Adipocyte (in vitro differentiated cells): ENCODE data around the gene RAB3C.

ENCODE experiments used
- DNase-seq: peaks from one replicate; pipeline ENCODE4 v3.0.0-alpha.2; 2015; ENCODE audit warnings: low read depth
- H3K27me3 ChIP-seq: replicated peaks from 2 replicates; pipeline ENCODE4 v1.7.0; 2013; ENCODE audit warnings: mild to moderate bottlenecking, low read length, moderate library complexity; ENCODE audit not compliant: control insufficient read depth, insufficient read depth
- H3K36me3 ChIP-seq: 2 replicates; pipeline ENCODE4 v1.7.0; 2013; ENCODE audit warnings: low read length, mild to moderate bottlenecking, moderate library complexity; ENCODE audit not compliant: control insufficient read depth, insufficient read depth, severe bottlenecking
- H3K4me1 ChIP-seq: 2 replicates; pipeline ENCODE4 v1.7.0; 2013; ENCODE audit warnings: mild to moderate bottlenecking, low read length, moderate library complexity; ENCODE audit not compliant: control insufficient read depth, insufficient read depth
- H3K4me3 ChIP-seq: 2 replicates; pipeline ENCODE4 v1.7.0; 2013; ENCODE audit warnings: mild to moderate bottlenecking, low read length, moderate library complexity
- H3K9ac ChIP-seq: 2 replicates; pipeline ENCODE4 v1.7.0; 2013; ENCODE audit warnings: mild to moderate bottlenecking, low read length, moderate library complexity
- H3K9me3 ChIP-seq: 2 replicates; pipeline ENCODE4 v1.7.0; 2013; ENCODE audit warnings: mild to moderate bottlenecking, low read length, moderate library complexity; ENCODE audit not compliant: control insufficient read depth

Gene RAB3C

DNA sequence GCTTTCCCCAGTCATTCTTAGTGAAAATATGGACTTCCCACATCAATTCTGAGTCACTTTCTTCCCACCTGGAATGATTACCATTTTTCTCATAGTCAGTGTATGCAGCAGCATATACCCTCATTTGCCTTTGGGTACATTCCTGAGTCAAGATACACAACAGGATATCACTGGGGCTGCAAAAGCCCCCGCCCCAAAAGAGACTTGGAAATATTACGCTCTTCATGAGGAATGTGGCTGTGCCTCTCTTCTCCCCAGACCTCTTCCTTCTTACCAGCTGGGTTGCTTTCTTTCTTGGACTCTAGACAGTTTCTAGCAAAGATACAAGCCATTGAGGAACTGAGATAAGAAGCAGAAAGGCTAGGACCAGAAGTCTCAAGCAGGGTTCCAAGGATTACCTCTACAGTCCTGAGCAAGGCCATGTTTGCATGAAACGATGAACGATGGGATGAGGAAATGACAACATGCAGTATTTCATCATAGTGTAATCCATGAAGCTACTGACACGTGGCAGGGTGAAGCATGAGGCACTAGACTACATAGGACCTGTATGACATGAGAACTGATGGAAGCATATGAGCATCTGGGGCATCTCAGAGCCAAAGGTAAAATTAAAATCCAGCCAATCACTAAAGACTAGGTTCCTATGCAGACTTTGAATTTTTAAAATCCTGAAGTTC lies 218.1 kb downstream of the RAB3C start:
- Histone ChIP-seq H3K9me3 (no peaks in the 10 kb centered on the region), H3K4me1 (peaks cover under 1% of the 10 kb centered on the region), H3K27me3 (peaks cover 8% of the 10 kb centered on the region), H3K36me3 (no peaks in the 10 kb centered on the region), H3K9ac (no peak overlapping the region), H3K4me3 (no peak overlapping the region)
- no peak for DNase-seq

DNA sequence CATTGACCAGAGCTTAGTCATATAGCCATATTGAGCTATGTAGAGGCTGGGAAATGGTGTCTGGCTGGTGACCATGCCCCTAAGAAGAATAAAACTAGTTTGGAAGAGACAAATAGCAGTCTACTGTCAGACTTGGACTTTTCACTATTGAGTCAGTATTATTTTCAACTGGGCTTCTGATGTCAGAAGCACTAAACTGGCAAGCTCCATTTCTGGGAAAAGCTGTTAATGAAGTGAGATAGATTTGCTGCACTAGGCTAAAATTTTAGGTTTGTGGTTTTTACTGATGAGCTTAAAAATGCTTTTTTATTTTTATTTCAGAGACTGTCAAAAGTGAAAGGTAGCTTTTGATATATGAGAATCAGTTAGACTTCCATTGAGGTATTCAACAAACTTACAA lies 220.2 kb downstream of the RAB3C start:
- H3K27me3 ChIP-seq: peaks cover 9% of the 10 kb centered on the region
- DNase-seq: no peak
- H3K9me3 ChIP-seq: no peaks in the 10 kb centered on the region
- H3K9ac ChIP-seq: no peak overlapping the region
- H3K36me3 ChIP-seq: no peaks in the 10 kb centered on the region
- H3K4me3 ChIP-seq: no peak overlapping the region
- H3K4me1 ChIP-seq: no peaks in the 10 kb centered on the region

DNA sequence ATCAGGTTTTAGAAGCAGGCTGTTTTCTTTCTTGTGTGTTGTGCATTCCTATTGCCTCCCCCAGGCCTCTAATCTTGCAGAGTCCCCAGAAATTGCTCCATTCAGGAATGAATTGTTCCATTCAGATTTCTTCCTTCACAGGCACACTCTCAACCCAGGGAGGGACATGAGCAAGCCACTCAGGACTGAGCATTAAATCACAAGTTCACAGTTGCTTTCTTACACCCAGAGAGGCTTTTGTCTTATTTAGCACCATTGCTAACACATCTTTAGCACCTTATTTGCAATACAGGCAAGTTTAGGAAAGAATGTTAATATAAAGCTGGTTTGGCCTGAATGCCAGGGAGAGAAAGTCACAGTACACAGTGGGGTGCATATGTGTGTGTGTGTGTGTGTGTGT lies 221.4 kb downstream of the RAB3C start:
- Histone ChIP-seq H3K9ac (no peak overlapping the region), H3K27me3 (peaks cover 9% of the 10 kb centered on the region), H3K9me3 (no peaks in the 10 kb centered on the region), H3K4me1 (no peaks in the 10 kb centered on the region), H3K36me3 (no peaks in the 10 kb centered on the region), H3K4me3 (no peak overlapping the region)
- no peak for DNase-seq

DNA sequence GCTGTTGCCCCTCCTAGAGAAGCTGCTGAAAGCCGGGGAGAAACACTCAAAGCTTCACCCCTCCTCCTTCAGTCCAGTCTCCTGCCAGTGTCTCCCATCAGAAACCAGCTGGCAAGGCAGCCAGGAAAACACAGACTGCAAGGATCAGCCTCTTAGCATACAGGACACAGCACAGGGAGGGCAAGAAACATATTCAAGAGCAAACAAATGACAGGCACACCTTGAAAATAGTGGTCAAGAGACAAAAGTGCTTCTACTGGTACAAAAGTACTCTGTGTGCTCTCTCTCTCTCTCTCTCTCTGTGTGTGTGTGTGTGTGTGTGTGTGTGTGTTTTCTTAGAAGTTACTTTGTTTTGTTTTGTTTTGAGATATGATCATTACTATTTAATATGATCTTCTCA lies 227.2 kb downstream of the RAB3C start:
- Histone ChIP-seq H3K9me3 (no peaks in the 10 kb centered on the region), H3K4me1 (no peaks in the 10 kb centered on the region), H3K9ac (no peak overlapping the region), H3K4me3 (no peak overlapping the region), H3K27me3 (peaks cover 8% of the 10 kb centered on the region), H3K36me3 (no peaks in the 10 kb centered on the region)
- no peak for DNase-seq

DNA sequence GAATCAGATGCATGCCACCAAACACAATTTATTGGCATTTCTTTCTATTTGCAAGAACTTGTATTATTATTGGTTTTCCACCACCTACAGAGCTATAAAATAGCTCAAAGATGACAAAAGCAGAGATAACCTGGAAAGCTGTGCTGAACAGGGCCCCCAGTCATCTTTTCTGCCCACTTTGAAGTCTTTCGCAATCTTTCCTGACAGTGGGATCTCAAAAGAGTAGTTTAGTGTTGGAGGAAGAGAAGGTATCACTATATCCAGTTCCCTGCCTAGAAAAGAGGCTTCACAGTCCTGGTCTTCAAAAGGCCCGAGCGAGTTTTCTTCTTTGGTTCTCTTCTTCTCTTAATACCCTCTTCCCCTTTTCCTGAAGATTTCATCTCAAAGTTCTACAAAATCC lies 231.0 kb downstream of the RAB3C start:
- no peaks in the 10 kb centered on the region for H3K4me1 ChIP-seq

DNA sequence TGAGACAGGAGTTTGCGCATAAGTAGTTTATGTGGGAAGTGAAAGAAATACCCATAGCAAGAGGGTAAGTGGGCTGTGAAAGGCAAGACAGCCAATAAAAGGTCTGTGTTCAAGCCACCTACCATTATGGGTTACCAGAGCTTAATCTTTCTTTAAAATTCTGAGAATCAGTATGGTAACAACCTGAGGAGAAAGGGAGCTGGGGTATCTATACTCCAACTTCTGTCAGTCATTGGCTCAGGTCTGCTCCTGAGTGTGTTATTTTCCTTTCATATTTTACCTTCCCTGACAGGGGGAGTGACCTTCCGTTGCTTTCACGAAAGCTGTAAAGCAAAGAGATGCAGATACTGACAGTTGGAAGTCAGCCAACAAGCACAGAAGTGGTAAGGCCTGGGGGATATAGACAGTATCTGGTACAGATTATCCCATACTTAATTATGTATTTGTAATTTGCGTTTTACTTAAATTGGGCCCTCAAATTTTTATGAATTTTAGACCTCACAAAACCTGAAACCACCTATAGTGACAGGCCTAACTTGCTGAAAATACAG lies 233.4 kb downstream of the RAB3C start:
- DNase-seq: no peak
- Histone ChIP-seq H3K4me3 (no peak overlapping the region), H3K36me3 (no peaks in the 10 kb centered on the region), H3K27me3 (no peaks in the 10 kb centered on the region), H3K9me3 (no peaks in the 10 kb centered on the region), H3K9ac (no peak overlapping the region), H3K4me1 (no peaks in the 10 kb centered on the region)

More for the DNA sequence above, 231.0 kb downstream of the RAB3C start:
- Histone ChIP-seq H3K36me3 (no peaks in the 10 kb centered on the region), H3K9me3 (no peaks in the 10 kb centered on the region), H3K27me3 (peaks cover 5% of the 10 kb centered on the region), H3K4me3 (no peak overlapping the region), H3K9ac (no peak overlapping the region)
- DNase-seq: no peak

DNA sequence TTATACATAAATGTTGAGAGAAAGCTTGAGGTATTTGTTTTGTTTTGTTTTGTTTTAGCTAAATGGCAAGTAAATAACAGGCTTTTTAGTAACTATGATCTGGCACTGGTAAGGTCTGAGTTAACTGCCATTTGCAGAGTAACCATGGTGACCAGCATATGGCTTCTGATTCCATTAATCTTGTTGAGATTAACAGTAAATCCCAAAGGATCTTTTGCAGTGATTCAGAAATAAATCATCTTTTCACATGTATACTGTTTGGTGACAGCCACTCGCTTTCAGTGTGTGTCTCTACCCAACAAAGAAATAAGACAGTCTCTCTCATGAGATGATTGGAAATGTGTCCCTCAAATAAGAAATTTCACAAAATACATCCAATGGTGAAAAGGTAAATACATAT lies 235.6 kb downstream of the RAB3C start:
- H3K36me3 ChIP-seq: no peaks in the 10 kb centered on the region
- H3K27me3 ChIP-seq: no peaks in the 10 kb centered on the region
- H3K4me3 ChIP-seq: no peak overlapping the region
- no peaks in the 10 kb centered on the region for H3K4me1 ChIP-seq
- H3K9me3 ChIP-seq: no peaks in the 10 kb centered on the region
- no peak for DNase-seq
- H3K9ac ChIP-seq: no peak overlapping the region

DNA sequence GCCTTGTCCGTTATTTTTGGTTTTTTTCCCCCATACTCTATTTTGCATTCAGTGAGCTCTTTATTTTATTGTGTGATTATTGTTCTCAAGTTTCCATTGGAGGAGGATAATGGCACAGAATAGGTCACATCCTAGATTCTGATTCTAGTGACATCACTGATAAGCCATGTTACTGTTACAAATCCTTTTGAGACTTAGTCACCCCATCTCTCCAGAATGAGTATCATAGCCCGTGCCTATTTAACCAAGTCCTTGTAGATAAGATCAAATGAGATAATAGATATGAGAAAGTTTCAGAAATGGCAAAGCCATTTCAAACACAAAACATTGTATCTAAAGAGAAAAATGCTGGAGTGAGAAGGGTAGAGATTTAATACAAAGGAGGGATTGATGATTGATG lies 242.6 kb downstream of the RAB3C start:
- Histone ChIP-seq H3K4me3 (no peak overlapping the region), H3K4me1 (no peaks in the 10 kb centered on the region), H3K36me3 (no peaks in the 10 kb centered on the region), H3K9ac (no peak overlapping the region), H3K9me3 (no peaks in the 10 kb centered on the region), H3K27me3 (no peaks in the 10 kb centered on the region)
- DNase-seq: no peak

DNA sequence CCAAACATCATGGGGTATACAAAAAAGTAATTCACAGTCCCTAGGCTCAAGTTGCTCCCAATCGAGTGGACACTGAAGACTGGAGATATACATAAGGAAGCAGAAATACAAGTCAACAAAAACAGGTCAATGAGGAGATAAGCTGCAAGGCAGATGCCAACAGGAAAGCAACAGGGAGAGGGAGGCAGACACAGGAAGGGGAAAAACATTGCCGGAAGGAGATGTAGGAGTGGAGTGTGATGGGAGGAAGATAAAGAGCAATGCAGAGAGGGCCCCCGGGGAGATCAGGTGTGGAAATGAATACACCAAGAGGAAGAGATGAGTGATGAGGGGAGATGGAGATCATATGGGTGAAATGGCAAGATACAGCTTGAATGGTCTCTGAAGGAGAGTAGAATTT lies 243.0 kb downstream of the RAB3C start:
- H3K9me3 ChIP-seq: no peaks in the 10 kb centered on the region
- H3K27me3 ChIP-seq: no peaks in the 10 kb centered on the region
- H3K36me3 ChIP-seq: no peaks in the 10 kb centered on the region
- no peak overlapping the region for H3K9ac ChIP-seq
- no peak for DNase-seq
- no peaks in the 10 kb centered on the region for H3K4me1 ChIP-seq
- no peak overlapping the region for H3K4me3 ChIP-seq

DNA sequence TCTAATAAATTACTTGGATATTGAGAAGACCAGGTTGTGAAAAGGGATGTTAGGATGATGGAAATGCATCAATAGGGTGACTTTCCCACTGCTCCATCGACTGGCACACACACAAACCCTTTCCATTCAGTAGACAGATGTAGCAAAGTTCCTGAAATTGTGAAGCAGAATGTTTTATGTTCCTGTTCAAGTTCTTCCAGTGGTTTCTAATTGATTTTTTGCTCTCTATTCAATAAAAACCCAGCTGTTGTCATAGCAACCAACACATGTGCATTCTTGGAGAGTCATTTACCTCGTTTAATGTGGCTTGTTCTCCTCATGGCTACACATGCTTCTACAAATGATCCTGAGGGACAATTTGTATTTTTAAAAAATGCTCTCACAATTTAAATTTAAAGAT lies 244.6 kb downstream of the RAB3C start:
- DNase-seq: no peak
- H3K27me3 ChIP-seq: no peaks in the 10 kb centered on the region
- H3K4me3 ChIP-seq: no peak overlapping the region
- H3K9ac ChIP-seq: no peak overlapping the region
- H3K4me1 ChIP-seq: no peaks in the 10 kb centered on the region
- no peaks in the 10 kb centered on the region for H3K36me3 ChIP-seq
- H3K9me3 ChIP-seq: no peaks in the 10 kb centered on the region

DNA sequence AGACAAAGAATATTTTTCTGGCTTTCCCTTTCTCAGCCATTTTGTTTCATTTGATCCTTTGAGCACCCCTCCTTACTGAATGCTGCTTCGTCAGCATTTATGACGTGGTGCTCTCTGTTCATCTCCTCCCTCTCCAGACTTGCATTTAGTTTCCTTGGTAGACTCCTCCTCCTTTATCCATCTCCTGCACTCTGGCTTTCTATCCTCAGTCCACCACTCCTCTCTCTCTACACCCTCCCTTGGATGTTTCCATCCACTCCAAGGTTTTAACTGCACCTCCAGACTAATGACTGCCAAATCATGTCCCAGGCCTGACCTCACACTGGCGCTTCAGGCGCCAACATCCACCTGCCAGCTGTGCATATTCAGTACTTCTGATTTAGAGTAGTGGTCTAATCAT lies 245.4 kb downstream of the RAB3C start:
- no peaks in the 10 kb centered on the region for H3K9me3 ChIP-seq
- H3K36me3 ChIP-seq: no peaks in the 10 kb centered on the region
- no peaks in the 10 kb centered on the region for H3K27me3 ChIP-seq
- no peak overlapping the region for H3K4me3 ChIP-seq
- H3K4me1 ChIP-seq: no peaks in the 10 kb centered on the region
- no peak overlapping the region for H3K9ac ChIP-seq
- no peak for DNase-seq
